Stimulated activated CD8-positive, alpha-beta memory T cell treated with anti-CD3 and anti-CD28 coated beads, Interleukin-4, amount 100 ng/mL, for 4 hours (primary cell): ENCODE measurements around the gene WDR83.
"Not testable (repeated sequence)": the region's sequence is repeated elsewhere in the genome, so short reads cannot be mapped to it uniquely, and the experiment has no call there.

Experiments
- DNase-seq, 2 donors: peaks; one replicate each; pipeline ENCODE4 v3.0.0-alpha.2; 2020; ENCODE audit warnings: low read depth in 2 of 2, low spot score in 1 of 2

WDR83 gene

GRCh38 chr19:12655546-12655945 lies 11.1 kb upstream of the WDR83 start:
- DNase-seq, result no peak

DNA sequence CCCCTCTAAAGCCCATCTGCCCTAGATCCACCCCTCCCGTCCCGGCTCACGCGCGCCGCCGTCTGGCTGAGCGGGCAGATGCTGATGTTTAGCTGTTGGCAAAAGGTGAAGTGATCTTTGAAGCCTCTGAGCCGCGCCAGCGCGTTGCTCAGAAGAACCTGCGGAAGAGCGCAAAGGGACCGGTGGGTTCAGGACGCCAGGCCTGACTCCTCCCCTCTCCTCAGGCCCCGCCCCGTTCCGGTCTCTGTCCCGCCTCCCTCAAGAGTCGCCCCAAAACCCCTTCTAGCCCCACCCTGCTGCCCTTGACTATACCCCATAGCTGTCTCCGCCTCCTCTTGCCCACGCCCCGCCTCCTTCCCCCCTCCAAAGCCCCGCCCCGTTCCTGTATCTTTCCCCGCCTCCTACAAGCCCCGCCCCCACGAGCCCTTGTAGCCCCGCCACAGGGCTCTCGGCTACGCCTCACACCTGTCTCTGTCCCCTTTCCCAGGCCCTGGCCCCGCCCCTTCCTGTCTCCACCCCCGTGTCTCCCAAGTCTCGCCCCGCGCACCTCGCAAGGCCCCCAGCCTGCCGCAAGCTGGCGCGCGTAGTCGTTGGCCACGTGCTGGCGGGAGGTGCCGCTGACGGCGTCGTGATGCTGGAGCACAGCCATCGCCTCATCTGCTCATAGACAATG lies 9.6 kb upstream of the WDR83 start:
- no peak for DNase-seq

DNA sequence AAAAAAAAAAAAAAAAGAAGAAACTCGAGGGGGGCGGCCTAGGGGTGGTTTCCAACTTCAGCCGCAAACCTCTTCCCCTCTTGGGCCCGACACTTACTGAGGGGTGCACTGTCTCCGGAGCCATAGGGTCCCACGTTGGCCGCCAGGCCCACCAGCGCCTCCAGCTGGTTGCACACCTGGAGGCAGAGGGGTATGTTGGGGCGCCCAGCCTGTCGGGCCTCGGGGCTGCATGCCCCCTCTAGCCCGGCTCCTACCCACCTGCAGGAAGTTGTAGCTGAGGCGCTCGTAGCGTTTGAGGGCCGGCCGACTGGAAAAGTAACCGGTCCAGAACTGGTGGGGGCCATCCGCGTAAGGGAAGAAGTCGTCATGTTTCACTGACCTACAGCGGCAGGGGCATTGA lies 8.6 kb upstream of the WDR83 start:
- DNase-seq, result no peak

- DNase-seq, result no peak
These were observed 5.6 kb upstream of the WDR83 start for GRCh38 chr19:12660980-12661379.

- DNase-seq, result no peak
These were observed 2.0 kb upstream of the WDR83 start for GRCh38 chr19:12664406-12665280.

- DNase-seq, result no peak
These were observed 1.4 kb upstream of the WDR83 start for GRCh38 chr19:12665281-12665573.

DNA sequence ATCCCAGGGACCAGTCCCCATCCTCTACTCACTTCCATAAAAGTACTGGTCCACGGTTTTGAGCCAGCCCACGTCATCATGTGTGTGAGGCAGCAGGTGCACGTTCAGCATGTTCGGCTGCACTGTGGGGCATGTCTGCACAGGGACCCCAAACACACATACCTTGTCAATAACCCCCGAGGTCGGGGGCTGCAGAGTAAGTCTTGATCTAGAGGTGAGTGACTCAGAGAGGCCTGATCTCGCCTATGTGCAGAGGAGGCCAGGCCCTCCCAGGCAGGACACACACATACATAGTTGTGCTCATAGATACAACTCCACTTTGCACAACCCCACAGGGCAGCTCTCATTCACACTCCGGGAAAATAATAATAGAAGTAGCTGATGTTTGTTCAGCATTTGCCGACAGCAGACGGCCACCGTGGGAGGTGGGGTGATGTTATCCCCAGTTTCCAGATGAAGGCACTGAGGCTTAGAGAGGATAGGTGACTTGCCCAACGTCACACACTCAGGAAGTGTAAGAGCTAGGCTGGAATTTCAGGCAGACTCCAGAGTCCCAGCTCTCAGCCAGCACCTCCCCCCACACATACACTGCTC lies 839 bp upstream of the WDR83 start:
- no peak for DNase-seq

DNA sequence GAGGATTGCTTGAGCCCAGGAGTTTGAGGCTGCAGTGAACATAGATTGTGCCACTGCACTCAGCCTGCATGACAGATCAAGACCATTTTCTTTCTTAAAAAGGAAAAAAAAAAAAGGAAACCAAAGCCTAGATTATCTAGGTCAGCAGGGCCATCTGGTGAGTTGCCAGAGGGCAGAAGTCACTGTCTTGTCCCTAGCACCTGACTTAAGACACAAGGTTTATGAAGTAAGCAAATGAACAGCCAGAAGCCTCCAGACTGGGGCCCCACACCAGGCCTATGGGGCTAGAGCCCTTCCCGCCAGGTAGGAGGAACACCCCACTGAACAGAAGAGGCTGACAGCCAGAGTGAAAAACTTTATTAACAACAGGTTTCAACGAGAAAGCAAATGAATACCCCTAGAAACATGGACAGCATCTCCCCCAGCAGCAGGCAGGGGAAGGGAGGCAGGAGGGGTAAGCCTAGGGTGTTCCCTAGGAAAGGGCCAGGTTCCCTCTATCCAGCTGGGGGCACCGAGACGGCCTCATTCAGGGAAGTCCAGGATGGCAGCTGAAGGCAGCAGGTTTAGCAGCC lies 1.2 kb downstream of the WDR83 start:
- DNase-seq, result no peak

GRCh38 chr19:12668346-12668745 lies 1.7 kb downstream of the WDR83 start:
- DNase-seq, result no peak

GRCh38 chr19:12668932-12669269 lies 2.3 kb downstream of the WDR83 start:
- DNase-seq, result peak; percentile 37 to 42

- DNase-seq, result peak; percentile 47 to 55
These were observed 2.9 kb downstream of the WDR83 start for GRCh38 chr19:12669270-12670158.

DNA sequence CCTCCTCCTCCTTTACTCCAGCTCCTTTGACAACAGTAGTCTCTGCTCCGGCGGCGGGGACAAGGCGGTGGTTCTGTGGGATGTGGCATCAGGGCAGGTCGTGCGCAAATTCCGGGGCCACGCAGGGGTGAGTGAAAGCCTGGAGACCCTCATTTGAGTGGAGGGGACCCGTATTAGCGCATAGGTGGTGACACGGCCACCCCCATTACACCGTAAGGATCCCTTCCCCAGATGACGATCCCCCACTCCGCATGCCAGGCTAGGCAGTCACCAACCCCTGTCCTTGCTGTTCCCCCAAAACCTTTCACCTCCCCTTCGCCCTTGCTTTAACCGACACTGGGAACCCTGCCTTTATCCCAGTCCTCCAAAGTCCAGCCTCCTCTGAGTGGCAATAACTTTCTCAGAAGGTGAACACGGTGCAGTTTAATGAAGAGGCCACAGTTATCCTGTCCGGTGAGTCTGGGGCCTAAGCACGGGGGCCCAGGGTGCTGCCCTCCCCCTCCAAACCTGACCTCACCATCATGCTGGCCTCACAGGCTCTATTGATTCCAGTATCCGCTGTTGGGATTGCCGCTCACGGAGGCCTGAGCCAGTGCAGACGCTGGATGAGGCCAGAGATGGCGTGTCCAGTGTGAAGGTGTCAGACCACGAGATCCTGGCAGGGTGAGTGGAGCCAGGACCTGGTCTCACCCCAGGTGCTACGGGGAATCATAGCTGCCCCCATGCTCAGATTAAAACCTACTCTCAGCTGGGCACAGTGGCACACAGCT lies 3.7 kb downstream of the WDR83 start:
- no peak for DNase-seq

- no peak for DNase-seq
These were observed 6.1 kb downstream of the WDR83 start for GRCh38 chr19:12672744-12673143.

GRCh38 chr19:12675399-12675798 lies 8.8 kb downstream of the WDR83 start:
- DNase-seq, result no peak

GRCh38 chr19:12675940-12676339 lies 9.3 kb downstream of the WDR83 start:
- no peak for DNase-seq

DNA sequence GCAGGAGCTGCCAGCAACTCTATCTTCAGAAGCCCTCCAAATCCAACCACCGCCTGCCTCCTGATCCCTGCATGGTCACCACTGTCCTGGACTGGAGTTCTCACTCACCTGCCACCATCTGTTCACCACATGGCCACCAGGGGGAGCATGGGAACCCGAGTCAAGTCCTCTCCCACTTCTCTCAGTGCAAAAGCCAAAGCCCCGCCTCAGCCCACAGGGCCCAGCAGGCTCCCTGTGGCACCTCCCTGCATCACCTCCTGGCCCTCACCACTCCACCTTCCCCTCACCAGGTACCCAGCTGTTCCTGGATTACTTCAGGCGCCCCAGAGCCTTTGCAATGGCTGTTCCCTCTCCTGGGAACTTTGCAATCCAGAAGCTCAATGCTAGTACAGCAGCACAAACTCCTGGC lies 9.8 kb downstream of the WDR83 start:
- peak; percentile 61 to 84 for DNase-seq

DNA sequence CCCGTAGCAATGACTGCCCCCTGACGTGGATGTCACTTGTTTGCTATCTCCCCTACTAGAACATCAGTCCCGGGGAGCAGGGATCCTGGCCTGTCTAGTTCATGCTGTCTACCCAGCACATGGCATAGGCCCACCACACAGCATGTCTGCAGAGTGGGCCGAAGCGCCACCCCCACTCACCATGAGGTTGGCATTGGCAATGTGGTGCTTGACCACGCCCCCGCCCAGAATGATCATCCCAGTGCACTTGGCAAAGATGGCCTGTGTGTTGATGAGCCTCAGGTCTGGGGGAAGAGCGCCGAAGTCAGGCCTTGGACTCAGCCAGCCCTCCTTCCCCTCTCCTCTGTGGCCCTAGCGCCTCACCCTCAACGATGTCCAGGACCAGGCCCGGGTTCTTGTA lies 10.3 kb downstream of the WDR83 start:
- DNase-seq, result no peak

DNA sequence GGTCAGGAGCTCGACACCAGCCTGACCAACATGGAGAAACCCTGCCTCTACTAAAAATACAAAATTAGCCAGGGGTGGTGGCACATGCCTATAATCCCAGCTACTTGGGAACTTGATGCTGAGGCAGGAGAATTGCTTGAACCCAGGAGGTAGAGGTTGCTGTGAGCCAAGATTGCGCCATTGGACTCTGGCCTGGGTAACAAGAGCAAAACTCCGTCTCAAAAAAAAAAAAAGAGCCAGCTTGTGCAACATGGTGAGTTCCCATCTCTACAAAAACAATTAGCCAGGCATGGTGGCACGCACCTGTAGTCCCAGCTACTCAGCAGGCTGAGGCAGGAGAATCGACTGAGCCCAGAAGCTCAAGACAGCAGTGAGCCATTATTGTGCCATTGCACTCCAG lies 11.4 kb downstream of the WDR83 start:
- DNase-seq, result not testable (repeated sequence)

DNA sequence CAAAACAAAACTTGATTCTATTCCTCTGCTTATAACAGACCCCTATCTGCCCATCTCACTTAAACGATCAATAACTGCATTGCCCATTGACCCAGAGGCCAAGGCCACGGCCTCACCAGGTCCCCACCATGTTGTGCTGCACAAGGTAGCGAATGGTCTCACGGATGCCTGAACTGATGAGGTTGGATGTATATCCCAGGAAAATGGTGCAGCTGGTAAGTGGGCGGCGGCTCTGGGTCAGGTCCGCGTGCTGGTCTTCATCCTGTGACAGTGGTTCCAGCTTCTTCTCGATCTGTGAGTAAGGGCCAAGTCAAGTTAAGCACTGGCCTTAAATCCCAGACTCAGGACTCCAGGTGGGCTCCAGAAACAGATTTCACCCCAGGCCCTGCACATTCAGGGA lies 13.4 kb downstream of the WDR83 start:
- no peak for DNase-seq
